GM12864 (cell line): Measurements from ENCODE around the gene AQP12A.

ENCODE experiments used
- DNase-seq: peaks from one replicate; pipeline ENCODE4 v3.0.0-alpha.2; 2011; ENCODE audit warnings: low read depth
- H3K4me3 ChIP-seq: 2 replicates; pipeline ENCODE4 v1.5.1; 2011; ENCODE audit warnings: mild to moderate bottlenecking, low read depth, low read length, control low read depth
- TF ChIP-seq, protein P1 (sequence below): IDR thresholded peaks from 2 replicates; pipeline ENCODE4 v1.5.1; 2011; ENCODE audit warnings: low read depth, mild to moderate bottlenecking, moderate library complexity, low read length, control low read depth, inconsistent platforms; ENCODE audit errors: missing control alignments

The AQP12A gene

GRCh38 chr2:240747256-240747655 lies 55.6 kb downstream of the AQP12A start:
- H3K4me3 ChIP-seq = no peak overlapping the region
- TF ChIP-seq, protein P1, sequence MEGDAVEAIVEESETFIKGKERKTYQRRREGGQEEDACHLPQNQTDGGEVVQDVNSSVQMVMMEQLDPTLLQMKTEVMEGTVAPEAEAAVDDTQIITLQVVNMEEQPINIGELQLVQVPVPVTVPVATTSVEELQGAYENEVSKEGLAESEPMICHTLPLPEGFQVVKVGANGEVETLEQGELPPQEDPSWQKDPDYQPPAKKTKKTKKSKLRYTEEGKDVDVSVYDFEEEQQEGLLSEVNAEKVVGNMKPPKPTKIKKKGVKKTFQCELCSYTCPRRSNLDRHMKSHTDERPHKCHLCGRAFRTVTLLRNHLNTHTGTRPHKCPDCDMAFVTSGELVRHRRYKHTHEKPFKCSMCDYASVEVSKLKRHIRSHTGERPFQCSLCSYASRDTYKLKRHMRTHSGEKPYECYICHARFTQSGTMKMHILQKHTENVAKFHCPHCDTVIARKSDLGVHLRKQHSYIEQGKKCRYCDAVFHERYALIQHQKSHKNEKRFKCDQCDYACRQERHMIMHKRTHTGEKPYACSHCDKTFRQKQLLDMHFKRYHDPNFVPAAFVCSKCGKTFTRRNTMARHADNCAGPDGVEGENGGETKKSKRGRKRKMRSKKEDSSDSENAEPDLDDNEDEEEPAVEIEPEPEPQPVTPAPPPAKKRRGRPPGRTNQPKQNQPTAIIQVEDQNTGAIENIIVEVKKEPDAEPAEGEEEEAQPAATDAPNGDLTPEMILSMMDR = no peak
- DNase-seq = no peak
